Measurements from ENCODE around the gene SF3B2. TPM values are rescaled to one million over a fixed set of nuclear protein-coding genes. Genes with fewer than 3 reads are reported as not detected.
A peak's percentile ranks its signal among the peaks of the same experiment; 100 is the strongest.

SF3B2 gene
- total and polyA plus RNA-seq, 8 donors, result 64.4 to 118 (median 83.3) TPM

DNA sequence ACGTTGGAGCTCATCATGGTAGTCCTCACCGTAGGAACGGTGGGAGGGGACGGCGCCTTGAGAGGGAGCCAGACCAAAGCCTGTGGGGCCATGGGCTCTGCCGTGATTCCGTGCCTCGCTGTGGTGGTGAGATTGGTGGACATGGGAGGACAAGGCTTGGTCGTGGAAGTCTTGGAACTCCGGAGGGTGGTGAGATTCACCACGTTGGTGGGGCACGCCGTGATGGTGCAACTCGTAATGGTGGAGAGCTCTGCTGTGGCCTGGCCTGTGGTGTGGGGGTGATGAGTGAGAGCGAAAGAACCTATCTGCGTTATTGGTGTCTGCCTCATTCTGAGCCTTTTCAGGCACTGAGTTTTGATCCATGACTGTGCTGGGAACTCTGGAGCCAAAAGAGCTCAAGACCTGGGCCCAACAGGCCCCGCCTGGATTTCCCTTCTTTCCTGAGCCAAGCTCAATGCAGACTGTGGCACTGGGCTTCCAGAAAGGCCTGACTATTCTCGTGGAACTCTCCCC, 26.1 kb upstream of the SF3B2 start, which contains the start of gene CATSPER1:
Gene CATSPER1 (minus strand): TSS at position 463 of the 513 bp plus-strand sequence. CDS start 100 bp downstream, at position 363.
- no peak for TF ChIP-seq CTCF (IDR thresholded peaks at IDR 0.05)
- H3K9me3 ChIP-seq, result no peaks in the 10 kb centered on the region
- H3K36me3 ChIP-seq, result no peaks in the 10 kb centered on the region
- FAIRE-seq (no peak), DNase-seq (no peak), ATAC-seq (no peak)
- no peak within 1 kb of the TSS for H3K4me3 ChIP-seq
- WGBS, 2 donors, result 78 to 79% methylated on average over 18 of the region's 18 CpGs
- H3K4me1 ChIP-seq, result peaks cover 0 to 3% (median 0%) of the 10 kb centered on the region in 3 donors
- intact Hi-C loops (cut with DNase I), result no loop called here
- no peak within 1 kb of the TSS for H3K27ac ChIP-seq
- H3K27me3 ChIP-seq, result no peaks in the 10 kb centered on the region

DNA sequence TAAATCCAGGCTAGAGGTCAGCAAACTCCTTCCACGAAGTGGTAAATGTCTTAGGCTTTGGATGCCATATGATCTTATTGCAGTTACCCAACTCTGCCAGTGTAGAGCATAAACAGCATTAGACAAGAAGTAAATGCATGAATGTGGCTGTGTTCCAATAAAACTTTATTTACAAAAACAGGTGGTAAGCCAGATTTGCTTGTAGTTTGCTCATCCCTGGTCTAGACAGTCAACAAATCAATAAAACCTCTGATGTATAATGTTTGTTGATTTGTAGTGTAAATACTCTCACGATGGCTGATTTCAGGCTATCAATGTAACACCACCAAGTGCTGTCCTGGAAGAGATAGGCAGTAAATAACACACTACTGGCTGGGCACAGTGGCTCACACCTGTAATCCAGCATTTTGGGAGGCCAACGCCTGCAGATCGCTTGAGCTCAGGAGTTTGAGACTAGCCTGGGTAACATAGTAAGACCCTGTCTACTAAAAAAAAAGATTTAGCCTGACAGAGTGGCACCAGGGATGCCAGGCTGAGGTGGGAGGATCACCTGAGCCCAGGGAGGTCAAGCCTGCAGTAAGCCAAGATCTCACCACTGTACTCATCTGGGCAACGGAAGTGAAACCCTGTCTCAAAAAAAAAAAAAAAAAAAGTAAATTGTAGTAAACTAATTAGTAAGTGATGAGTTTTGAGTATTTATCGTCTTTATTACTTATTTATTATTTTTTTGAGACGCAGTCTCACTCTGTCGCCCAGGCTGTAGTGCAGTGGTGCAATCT, 19.0 kb upstream of the SF3B2 start:
- Histone ChIP-seq H3K36me3 (no peaks in the 10 kb centered on the region), H3K27ac (no peak overlapping the region), H3K27me3 (no peaks in the 10 kb centered on the region), H3K9me3 (no peaks in the 10 kb centered on the region), H3K4me3 (no peak overlapping the region), H3K4me1 (no peaks in the 10 kb centered on the region)
- 71 to 78% methylated on average over 8 of the region's 8 CpGs for WGBS, 2 donors
- FAIRE-seq, result no peak
- ATAC-seq, result no peak
- TF ChIP-seq CTCF (IDR thresholded peaks at IDR 0.05), result no peak
- intact Hi-C loops (cut with DNase I), result no loop called here
- no peak for DNase-seq

DNA sequence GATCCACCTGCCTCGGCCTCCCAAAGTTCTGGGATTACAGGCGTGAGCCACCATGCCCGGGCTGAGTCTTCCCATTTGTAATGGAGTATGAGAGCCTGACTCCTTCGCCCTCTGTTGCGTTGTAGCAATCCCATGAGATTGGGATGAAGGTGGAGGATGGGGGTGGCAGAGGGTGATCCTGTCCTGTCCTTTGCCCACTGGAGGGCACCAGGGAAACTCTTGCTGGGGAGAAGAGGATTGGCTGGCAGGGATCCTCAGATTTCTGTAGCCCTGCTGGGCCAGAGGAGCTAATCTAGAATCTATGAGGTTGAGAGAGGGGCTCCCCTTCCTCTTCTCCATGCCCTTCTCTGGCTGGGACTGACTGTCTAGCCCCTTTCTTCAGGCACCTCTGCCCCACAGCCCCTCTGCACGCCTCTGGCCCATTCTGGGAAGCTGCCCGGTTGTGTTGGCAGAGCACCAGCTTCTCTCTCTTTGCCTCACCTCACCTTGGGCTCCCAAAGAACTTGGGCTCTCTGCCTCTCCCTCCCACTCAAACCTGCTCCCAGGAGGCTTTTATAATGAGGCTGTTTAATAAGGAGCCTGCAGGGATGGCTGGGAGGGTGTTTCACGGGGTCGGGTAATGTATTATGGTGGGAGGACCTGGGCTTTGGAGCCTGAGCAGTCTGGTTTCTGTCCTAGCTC, 16.4 kb upstream of the SF3B2 start:
- no peak overlapping the region for H3K27ac ChIP-seq
- WGBS, 2 donors, result 57 to 59% methylated on average over 9 of the region's 9 CpGs
- H3K27me3 ChIP-seq, result no peaks in the 10 kb centered on the region
- intact Hi-C loops (cut with DNase I), result no loop called here
- no peak overlapping the region for H3K4me3 ChIP-seq
- FAIRE-seq (no peak), ATAC-seq (peak in 1 of 4 donors; percentile 25), DNase-seq (no peak)
- no peaks in the 10 kb centered on the region for H3K36me3 ChIP-seq
- H3K9me3 ChIP-seq, result no peaks in the 10 kb centered on the region
- no peaks in the 10 kb centered on the region for H3K4me1 ChIP-seq
- no peak for TF ChIP-seq CTCF (IDR thresholded peaks at IDR 0.05)

DNA sequence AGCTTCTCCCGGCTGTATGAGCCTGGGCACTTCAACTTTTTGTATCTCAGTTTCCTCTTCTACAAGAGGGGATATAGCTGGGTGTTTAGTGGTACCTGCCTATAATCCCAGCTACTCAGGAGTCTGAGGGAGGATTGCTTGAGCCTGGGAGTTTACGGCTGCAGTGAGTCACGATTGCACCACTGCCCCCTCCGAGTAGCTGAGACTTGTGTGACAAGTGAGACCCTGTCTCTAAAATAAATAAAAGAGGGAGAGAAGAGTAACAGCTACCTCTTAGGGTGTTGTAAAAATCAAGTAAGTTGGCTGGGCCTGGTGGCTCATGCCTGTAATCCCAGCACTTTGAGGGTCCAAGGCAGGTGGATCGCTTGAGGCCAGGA, 15.8 kb upstream of the SF3B2 start:
- intact Hi-C loops (cut with DNase I), result no loop called here
- 73 to 78% methylated on average over 5 of the region's 5 CpGs for WGBS, 2 donors
- H3K4me3 ChIP-seq, result no peak overlapping the region

More for the DNA sequence above, 15.8 kb upstream of the SF3B2 start:
- DNase-seq (no peak), FAIRE-seq (no peak), ATAC-seq (no peak)
- Histone ChIP-seq H3K27me3 (no peaks in the 10 kb centered on the region), H3K4me1 (no peaks in the 10 kb centered on the region), H3K27ac (no peak overlapping the region), H3K36me3 (no peaks in the 10 kb centered on the region), H3K9me3 (no peaks in the 10 kb centered on the region)
- no peak for TF ChIP-seq CTCF (IDR thresholded peaks at IDR 0.05)
